K562 (cell line): ENCODE data around the gene BTG2. TPM values are rescaled to one million over a fixed set of nuclear protein-coding genes. Genes with fewer than 3 reads are reported as not detected.

Experiments used
- ARID3A ChIP-seq: IDR thresholded peaks from 2 replicates; pipeline ENCODE4 v1.6.1; 2012; ENCODE audit warnings: low read depth, low read length, improper control_type of control experiment, borderline replicate concordance
- BDP1 ChIP-seq: IDR thresholded peaks from 3 replicates; pipeline ENCODE4 v1.6.1; 2011; ENCODE audit not compliant: insufficient read length, insufficient read depth
- KLF13 ChIP-seq: fragments of 450-650 bp; IDR thresholded peaks from 2 replicates; pipeline ENCODE4 v1.6.1; 2016; ENCODE audit warnings: missing genetic modification characterization, low read depth, mild to moderate bottlenecking, missing compliant biosample characterization, moderate library complexity, borderline replicate concordance
- MBD1 ChIP-seq: fragments of 250-450 bp; sonication (Bioruptor Pico); IDR thresholded peaks from 2 replicates; pipeline ENCODE4 v1.8.0; 2022; ENCODE audit warnings: inconsistent platforms
- NFE2 ChIP-seq: IDR thresholded peaks from 2 replicates; pipeline ENCODE4 v1.6.1; 2014; ENCODE audit warnings: antibody characterized with exemption, low read depth
- NFXL1 ChIP-seq: fragments of 450-650 bp; formaldehyde crosslinking; IDR thresholded peaks from 2 replicates; pipeline ENCODE4 v1.4.0; 2021; ENCODE audit warnings: mild to moderate bottlenecking
- PKNOX1 ChIP-seq: fragments of 450-650 bp; IDR thresholded peaks from 2 replicates; pipeline ENCODE4 v1.6.1; 2016
- SRSF3 ChIP-seq: fragments of 200-400 bp; formaldehyde crosslinking; IDR thresholded peaks from 2 replicates; pipeline ENCODE4 v1.6.1; 2016; ENCODE audit warnings: mild to moderate bottlenecking, low read length, moderate library complexity; ENCODE audit not compliant: insufficient read depth
- USF1 ChIP-seq: sonication (generic); formaldehyde crosslinking; IDR thresholded peaks from 2 replicates; pipeline ENCODE4 v1.9.0; 2022; ENCODE audit warnings: mild to moderate bottlenecking, missing genetic modification reagents
- XRCC5 ChIP-seq: fragments of 200-400 bp; formaldehyde crosslinking; IDR thresholded peaks from 2 replicates; pipeline ENCODE4 v1.6.1; 2017; ENCODE audit warnings: low read depth, mild to moderate bottlenecking, low read length
- ZNF140 ChIP-seq: fragments of 250-450 bp; sonication (Bioruptor Pico); IDR thresholded peaks from 2 replicates; pipeline ENCODE4 v1.8.0; 2021; ENCODE audit warnings: moderate library complexity, mild to moderate bottlenecking, inconsistent platforms
- ZNF398 ChIP-seq: fragments of 250-450 bp; sonication (Bioruptor Pico); IDR thresholded peaks from 2 replicates; pipeline ENCODE4 v1.8.0; 2021; ENCODE audit warnings: moderate library complexity, mild to moderate bottlenecking, inconsistent platforms
- ZNF431 ChIP-seq: sonication (generic); formaldehyde crosslinking; IDR thresholded peaks from 2 replicates; pipeline ENCODE4 v1.8.0; 2022; ENCODE audit warnings: mild to moderate bottlenecking, missing genetic modification reagents
- ZNF592 ChIP-seq: fragments of 450-650 bp; IDR thresholded peaks from 2 replicates; pipeline ENCODE4 v1.6.1; 2017; ENCODE audit warnings: antibody characterized with exemption, mild to moderate bottlenecking
- ZNF778 ChIP-seq: fragments of 450-650 bp; formaldehyde crosslinking; IDR thresholded peaks from 2 replicates; pipeline ENCODE4 v1.4.0; 2020; ENCODE audit warnings: mild to moderate bottlenecking, moderate library complexity
- polyA plus RNA-seq, 8 experiments: library from polyadenylated mRNA; depleted of rRNA in 4 of 8; stranded (reverse) in 5 of 8; unstranded in 3 of 8; fragments of >200 nt; fragmentation: Nextera tagmentation in 2 of 8; fragmentation: Illumina TruSeq in 1 of 8; extraction: Ambion mirVana in 2 of 8; extraction: Trizol in 1 of 8; gene quantifications; 2 replicates each; pipeline versions ENCODE4 v1.2.1 to v1.2.3, GENCODE V29; 2011 to 2014; ENCODE audit warnings: inconsistent platforms in 1 of 8, missing spikeins in 1 of 8
- total RNA-seq, 7 experiments: library from RNA; depleted of rRNA in 6 of 7; stranded (reverse); fragments of >200 nt in 6 of 7; fragmentation: Illumina TruSeq in 2 of 7; extraction: Trizol in 2 of 7; gene quantifications; 2 replicates each; pipeline versions ENCODE4 v1.2.1 to v1.2.3, GENCODE V29; 2011 to 2021; ENCODE audit warnings: low replicate concordance in 1 of 7

BTG2 gene
- total and polyA plus RNA-seq, 9 of the 15 experiments (the other 6 are each of a cell fraction or from before 2014, with no cell fraction given) = 2.3 to 41.9 (median 8.7) TPM

- peak; percentile 58; the same call in 1 of the 2 replicates for TF ChIP-seq ARID3A
- TF ChIP-seq ZNF431 = no peak
- TF ChIP-seq ZNF592 = no peak
- TF ChIP-seq SRSF3 = no peak
- no peak for TF ChIP-seq ZNF140 (CRISPR knock-in tag)
- TF ChIP-seq XRCC5 = no peak
- peak; percentile 93 for TF ChIP-seq NFE2
- TF ChIP-seq ZNF398 (CRISPR knock-in tag) = no peak
- TF ChIP-seq KLF13 (tag) = no peak
- TF ChIP-seq MBD1 (CRISPR knock-in tag) = no peak
- TF ChIP-seq ZNF778 (CRISPR knock-in tag) = no peak
- no peak for TF ChIP-seq USF1
- no peak for TF ChIP-seq BDP1
- TF ChIP-seq PKNOX1 = peak; percentile 24; the same call in 1 of the 2 replicates
- no peak for TF ChIP-seq NFXL1 (CRISPR knock-in tag)
Observed at GRCh38 chr1:203268901-203269653, 36.2 kb upstream of the BTG2 start (continued).
